CD14-positive monocyte (primary cell): ENCODE measurements around the gene GREB1L. TPM values are rescaled to one million over a fixed set of nuclear protein-coding genes. Genes with fewer than 3 reads are reported as not detected.
"Not testable (repeated sequence)": the region's sequence is repeated elsewhere in the genome, so short reads cannot be mapped to it uniquely, and the experiment has no call there.

Experiments used
- DNase-seq, 3 donors: peaks; one replicate each; pipeline ENCODE4 v3.0.0-alpha.2; 2011 to 2022
- H2AFZ ChIP-seq: 2 replicates; pipeline ENCODE4 v1.6.0; 2012; ENCODE audit warnings: mild to moderate bottlenecking, low read depth, low read length, inconsistent platforms; ENCODE audit not compliant: insufficient read depth, poor library complexity, severe bottlenecking
- H3K27ac ChIP-seq, 2 donors: 1 replicate in 1 of 2; 2 replicates in 1 of 2; pipeline ENCODE4 v1.5.1; 2012 to 2013; ENCODE audit warnings: low read length in 2 of 2, control low read depth in 1 of 2, inconsistent platforms in 1 of 2, low read depth in 1 of 2, mild to moderate bottlenecking in 1 of 2
- H3K27me3 ChIP-seq, 2 donors: one replicate each; pipeline versions ENCODE4 v1.6.0 to v1.6.1; 2011 to 2013; ENCODE audit warnings: low read length in 2 of 2; ENCODE audit not compliant: control insufficient read depth in 2 of 2, insufficient read depth in 2 of 2
- H3K36me3 ChIP-seq, 2 donors: replicated peaks in 1 of 2; 1 replicate in 1 of 2; 2 replicates in 1 of 2; pipeline versions ENCODE4 v1.5.1 to v1.6.1; 2012 to 2013; ENCODE audit warnings: low read length in 2 of 2, control low read depth in 1 of 2, inconsistent platforms in 1 of 2, mild to moderate bottlenecking in 1 of 2; ENCODE audit not compliant: insufficient read depth in 2 of 2, control insufficient read depth in 1 of 2
- H3K4me1 ChIP-seq, 2 donors: 1 replicate in 1 of 2; 2 replicates in 1 of 2; pipeline versions ENCODE4 v1.5.1 to v1.6.1; 2012 to 2013; ENCODE audit warnings: low read length in 2 of 2, control low read depth in 1 of 2, inconsistent platforms in 1 of 2, mild to moderate bottlenecking in 1 of 2, moderate library complexity in 1 of 2; ENCODE audit not compliant: insufficient read depth in 2 of 2, control insufficient read depth in 1 of 2
- H3K4me2 ChIP-seq: replicated peaks from 2 replicates; pipeline ENCODE3; 2012; ENCODE audit warnings: low read length, moderate library complexity, mild to moderate bottlenecking; ENCODE audit not compliant: poor library complexity, severe bottlenecking; ENCODE audit errors: extremely low read depth
- H3K4me3 ChIP-seq, 3 experiments: fragments of 200-600 bp in 1 of 3; sonication (generic) in 1 of 3; replicated peaks in 1 of 3; 1 replicate in 2 of 3; 2 replicates in 1 of 3; pipeline ENCODE4 v1.5.1; 2011 to 2013; ENCODE audit warnings: low read length in 3 of 3, mild to moderate bottlenecking in 3 of 3, control low read depth in 2 of 3, low read depth in 2 of 3, inconsistent platforms in 1 of 3, moderate library complexity in 1 of 3
- H3K79me2 ChIP-seq: 2 replicates; pipeline ENCODE4 v1.6.0; 2012; ENCODE audit warnings: mild to moderate bottlenecking, control low read depth, inconsistent platforms, low read length, moderate library complexity; ENCODE audit not compliant: insufficient read depth
- H3K9ac ChIP-seq: 2 replicates; pipeline ENCODE4 v1.6.0; 2017; ENCODE audit warnings: low read length, mild to moderate bottlenecking; ENCODE audit not compliant: insufficient read depth, poor library complexity, severe bottlenecking
- H3K9me3 ChIP-seq, 2 donors: replicated peaks in 1 of 2; 1 replicate in 1 of 2; 2 replicates in 1 of 2; pipeline versions ENCODE4 v1.5.1 to v1.6.1; 2012 to 2013; ENCODE audit warnings: low read length in 2 of 2, control low read depth in 1 of 2; ENCODE audit not compliant: control insufficient read depth in 1 of 2, insufficient read depth in 1 of 2
- H4K20me1 ChIP-seq: 2 replicates; pipeline ENCODE4 v1.6.0; 2012; ENCODE audit warnings: mild to moderate bottlenecking, low read length, control low read depth, moderate library complexity; ENCODE audit not compliant: insufficient read depth
- H3K27ac Mint-ChIP-seq, 7 donors: one replicate each; pipeline ENCODE4 v1.8.0; 2020; ENCODE audit warnings: mild to moderate bottlenecking in 7 of 7, mixed read lengths in 7 of 7, moderate library complexity in 6 of 7, inconsistent platforms in 2 of 7
- H3K27me3 Mint-ChIP-seq, 3 donors: one replicate each; pipeline ENCODE4 v1.8.0; 2021 to 2022; ENCODE audit warnings: low read depth in 3 of 3, mild to moderate bottlenecking in 3 of 3, mixed read lengths in 3 of 3, moderate library complexity in 3 of 3, inconsistent platforms in 1 of 3
- H3K36me3 Mint-ChIP-seq, 2 donors: one replicate each; pipeline ENCODE4 v1.8.0; 2020; ENCODE audit warnings: mixed read lengths in 2 of 2, inconsistent platforms in 1 of 2, mild to moderate bottlenecking in 1 of 2
- H3K4me1 Mint-ChIP-seq: one replicate; pipeline ENCODE4 v1.8.0; 2020; ENCODE audit warnings: mild to moderate bottlenecking, mixed read lengths
- H3K4me3 Mint-ChIP-seq, 2 donors: one replicate each; pipeline ENCODE4 v1.8.0; 2020; ENCODE audit warnings: mild to moderate bottlenecking in 2 of 2, mixed read lengths in 2 of 2, moderate library complexity in 1 of 2
- H3K9me3 Mint-ChIP-seq, 7 donors: one replicate each; pipeline ENCODE4 v1.8.0; 2020 to 2022; ENCODE audit warnings: mixed read lengths in 7 of 7, mild to moderate bottlenecking in 6 of 7, moderate library complexity in 6 of 7, inconsistent platforms in 2 of 7
- WGBS: methylation state at CpG from one replicate; pipeline ENCODE4 v1.1.5; 2013; ENCODE audit warnings: missing lambda C conversion rate; ENCODE audit not compliant: insufficient coverage; 5-methylcytosine and 5-hydroxymethylcytosine counted together
- intact Hi-C, 2 donors: fragments of 100-400 bp; cut with micrococcal nuclease; formaldehyde crosslinking; loops; one replicate each; pipeline versions ENCODE4 v1.15.0 to v1.15.1; 2023
- polyA plus RNA-seq, 3 donors: library from polyadenylated mRNA; depleted of rRNA in 1 of 3; unstranded in 2 of 3; stranded (reverse) in 1 of 3; fragments of 300-500 nt in 2 of 3; fragments of >200 nt in 1 of 3; fragmentation: Illumina TruSeq in 2 of 3; gene quantifications; 1 replicate in 2 of 3; 2 replicates in 1 of 3; pipeline ENCODE4 v1.2.3, GENCODE V29; 2012 to 2021
- TF ChIP-seq, protein P1 (sequence below): fragments of 200-600 bp; IDR thresholded peaks from one replicate; pipeline ENCODE4 v1.8.0; 2022; ENCODE audit warnings: antibody characterized with exemption, mild to moderate bottlenecking

Gene GREB1L
- polyA plus RNA-seq, 3 donors: 0.02 to 0.03 TPM; not detected in 1

DNA sequence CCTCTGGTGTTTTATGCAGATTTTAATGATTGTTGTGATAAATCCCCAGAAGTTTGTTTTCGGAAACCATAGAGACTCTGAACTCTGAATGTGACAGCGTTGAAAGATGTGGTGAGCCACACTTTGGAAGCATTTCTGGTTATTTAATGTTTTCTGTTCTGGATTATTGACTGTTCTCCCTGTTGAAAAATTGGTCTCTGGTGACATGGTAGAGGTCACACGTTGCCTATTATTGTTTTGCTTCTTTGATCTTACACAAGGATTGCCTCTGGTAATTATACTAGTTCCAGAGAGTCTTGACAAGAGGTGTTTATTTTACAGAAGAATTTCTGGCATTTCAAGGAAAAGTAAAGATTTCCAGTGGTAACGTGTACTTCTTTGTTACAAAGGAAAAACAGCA is 127.1 kb downstream of the GREB1L start:
- WGBS: 67% methylated on average over 2 of the region's 4 CpGs
- no peaks in the 10 kb centered on the region for H3K9me3 Mint-ChIP-seq
- H3K27ac ChIP-seq: no peak overlapping the region
- H3K27me3 Mint-ChIP-seq: peaks cover 1 to 6% (median 4%) of the 10 kb centered on the region in 3 donors
- H3K4me3 Mint-ChIP-seq: no peak overlapping the region
- H3K36me3 ChIP-seq: no peaks in the 10 kb centered on the region
- H3K4me3 ChIP-seq: no peak overlapping the region
- H3K9me3 ChIP-seq: no peaks in the 10 kb centered on the region
- H3K4me1 Mint-ChIP-seq: no peaks in the 10 kb centered on the region
- no peak overlapping the region for H3K27ac Mint-ChIP-seq
- H3K9ac ChIP-seq: no peak overlapping the region
- H3K36me3 Mint-ChIP-seq: no peaks in the 10 kb centered on the region
- no peaks in the 10 kb centered on the region for H4K20me1 ChIP-seq
- no peak overlapping the region for H3K4me2 ChIP-seq
- TF ChIP-seq, protein P1, sequence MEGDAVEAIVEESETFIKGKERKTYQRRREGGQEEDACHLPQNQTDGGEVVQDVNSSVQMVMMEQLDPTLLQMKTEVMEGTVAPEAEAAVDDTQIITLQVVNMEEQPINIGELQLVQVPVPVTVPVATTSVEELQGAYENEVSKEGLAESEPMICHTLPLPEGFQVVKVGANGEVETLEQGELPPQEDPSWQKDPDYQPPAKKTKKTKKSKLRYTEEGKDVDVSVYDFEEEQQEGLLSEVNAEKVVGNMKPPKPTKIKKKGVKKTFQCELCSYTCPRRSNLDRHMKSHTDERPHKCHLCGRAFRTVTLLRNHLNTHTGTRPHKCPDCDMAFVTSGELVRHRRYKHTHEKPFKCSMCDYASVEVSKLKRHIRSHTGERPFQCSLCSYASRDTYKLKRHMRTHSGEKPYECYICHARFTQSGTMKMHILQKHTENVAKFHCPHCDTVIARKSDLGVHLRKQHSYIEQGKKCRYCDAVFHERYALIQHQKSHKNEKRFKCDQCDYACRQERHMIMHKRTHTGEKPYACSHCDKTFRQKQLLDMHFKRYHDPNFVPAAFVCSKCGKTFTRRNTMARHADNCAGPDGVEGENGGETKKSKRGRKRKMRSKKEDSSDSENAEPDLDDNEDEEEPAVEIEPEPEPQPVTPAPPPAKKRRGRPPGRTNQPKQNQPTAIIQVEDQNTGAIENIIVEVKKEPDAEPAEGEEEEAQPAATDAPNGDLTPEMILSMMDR: no peak
- H3K79me2 ChIP-seq: no peaks in the 10 kb centered on the region
- no peaks in the 10 kb centered on the region for H3K27me3 ChIP-seq
- H2AFZ ChIP-seq: no peak overlapping the region
- no peaks in the 10 kb centered on the region for H3K4me1 ChIP-seq
- no peak for DNase-seq
- intact Hi-C loops: no loop called here

DNA sequence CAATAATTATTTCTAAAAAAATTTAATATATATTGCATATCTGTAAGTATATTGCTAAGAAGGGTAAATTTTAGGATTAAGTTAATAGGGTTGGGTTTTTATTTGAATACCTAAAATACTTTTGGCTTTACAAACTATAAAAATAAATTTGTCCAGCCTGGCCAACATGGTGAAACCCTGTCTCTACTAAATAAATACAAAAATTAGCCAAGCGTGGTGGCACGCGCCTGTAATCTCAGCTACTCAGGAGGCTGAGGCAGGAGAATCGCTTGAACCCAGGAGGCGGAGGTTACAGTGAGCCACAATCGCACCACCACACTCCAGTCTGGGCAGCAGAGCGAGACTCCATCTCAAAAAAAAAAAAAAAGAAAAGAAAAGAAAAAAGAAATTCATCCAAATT is 127.6 kb downstream of the GREB1L start:
- H3K9me3 Mint-ChIP-seq: not testable (repeated sequence)
- WGBS: 88% methylated on average over 3 of the region's 7 CpGs

More for the DNA sequence above, 127.6 kb downstream of the GREB1L start:
- H3K79me2 ChIP-seq, H4K20me1 ChIP-seq, H3K27me3 ChIP-seq, H3K27ac ChIP-seq, H3K4me3 ChIP-seq, H3K27me3 Mint-ChIP-seq, H3K4me2 ChIP-seq, H3K36me3 ChIP-seq, H3K9me3 ChIP-seq, DNase-seq, H3K4me1 ChIP-seq, H2AFZ ChIP-seq, intact Hi-C loops, H3K27ac Mint-ChIP-seq, H3K4me1 Mint-ChIP-seq, H3K9ac ChIP-seq, H3K4me3 Mint-ChIP-seq, H3K36me3 Mint-ChIP-seq: not testable (repeated sequence)
